ENCODE results near the gene FAM168A.

FAM168A gene

GRCh38 chr11:73389134-73389525, 208.8 kb downstream of the FAM168A start:
- TF ChIP-seq CTCF (conservative IDR thresholded peaks at IDR 0.05; ENCODE audit: low read depth, low read length), result no peak
- peak; percentile 53 for DNase-seq (ENCODE audit: low read depth)
- no peak overlapping the region for H3K4me3 ChIP-seq (ENCODE audit: low read depth, low read length)

DNA sequence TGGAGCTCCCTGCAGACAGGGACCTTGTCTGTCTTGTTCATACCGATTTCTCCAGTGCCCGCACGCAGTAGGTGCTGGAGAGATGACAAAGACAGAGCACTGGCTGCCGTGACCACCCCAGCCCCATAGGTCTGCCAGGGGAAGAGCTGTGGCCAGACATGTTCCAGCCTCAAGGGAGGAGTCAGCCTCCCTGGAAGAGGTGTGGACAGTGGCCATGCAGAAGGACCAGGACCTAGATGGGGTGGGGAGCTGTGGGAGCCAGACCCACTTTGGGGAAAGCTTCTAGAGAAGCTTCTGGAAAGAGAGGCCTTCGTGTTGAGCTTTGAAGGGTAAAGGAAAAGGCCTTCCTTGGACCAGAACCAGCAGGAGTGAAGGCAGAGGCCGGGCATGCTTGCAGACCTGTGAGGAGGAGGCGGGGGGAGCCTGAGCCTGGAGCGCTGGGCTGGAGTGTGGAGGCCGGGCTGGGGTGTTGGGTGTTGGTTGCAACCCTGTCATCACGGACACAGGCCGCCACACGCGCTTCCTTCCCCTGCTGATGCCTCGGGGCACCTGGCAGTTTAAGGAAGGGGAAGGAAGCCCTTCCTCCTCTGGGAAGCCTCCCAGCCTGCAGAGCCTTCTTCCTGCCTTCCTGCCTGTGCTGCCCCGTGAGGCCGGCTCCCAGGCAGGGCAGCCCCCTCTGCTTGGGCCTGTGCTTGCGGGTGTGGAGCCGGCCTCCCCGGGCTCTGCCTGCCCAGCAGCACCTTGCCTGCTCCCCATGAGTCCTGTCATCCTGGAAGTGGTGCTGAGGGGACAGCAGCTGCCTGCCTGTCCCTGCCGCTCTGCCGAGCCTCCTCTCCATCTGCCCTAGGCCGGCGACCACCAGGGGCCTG, 209.4 kb downstream of the FAM168A start:
- H3K4me3 ChIP-seq (ENCODE audit: low read depth, low read length), result no peak overlapping the region
- no peak for DNase-seq (ENCODE audit: low read depth)
- TF ChIP-seq CTCF (conservative IDR thresholded peaks at IDR 0.05; ENCODE audit: low read depth, low read length), result no peak

DNA sequence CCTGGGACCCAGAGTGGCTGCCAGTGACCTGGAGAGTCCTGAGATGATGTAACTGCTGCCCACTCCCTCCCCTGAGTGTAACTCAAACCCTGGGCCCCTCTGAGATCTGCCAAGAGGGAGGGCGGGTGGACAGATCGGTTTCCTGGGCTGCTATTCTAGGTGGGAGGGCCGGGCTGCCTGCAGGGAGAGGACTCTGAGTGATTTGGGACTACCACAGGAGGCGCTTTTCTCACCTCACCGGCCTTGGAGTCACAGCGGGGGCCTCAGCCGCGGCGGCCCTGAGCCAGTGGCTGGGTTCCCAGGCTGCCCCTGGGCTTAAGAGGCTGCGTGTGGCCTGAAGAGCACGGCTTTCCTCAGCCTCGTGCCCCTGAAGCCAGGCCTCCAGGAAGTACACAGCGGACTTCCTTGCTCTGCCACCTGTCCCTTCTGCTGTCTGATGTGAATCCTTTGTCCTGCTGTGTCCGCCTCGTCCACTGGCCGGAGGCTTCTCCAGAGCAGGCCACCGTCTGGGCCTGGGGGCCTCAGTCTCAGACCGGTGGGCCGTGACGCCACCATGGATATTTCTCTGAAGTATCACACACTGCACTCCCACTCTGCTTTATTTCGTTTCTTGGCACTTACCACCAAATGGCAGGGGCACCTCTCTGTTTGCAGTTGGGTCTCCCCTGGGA, 210.2 kb downstream of the FAM168A start:
- peak; percentile 22 for TF ChIP-seq CTCF (conservative IDR thresholded peaks at IDR 0.05; ENCODE audit: low read depth, low read length)
- no peak overlapping the region for H3K4me3 ChIP-seq (ENCODE audit: low read depth, low read length)
- DNase-seq (ENCODE audit: low read depth), result peak; percentile 39

GRCh38 chr11:73386546-73386945, 211.4 kb downstream of the FAM168A start:
- no peak for DNase-seq (ENCODE audit: low read depth)
- no peak overlapping the region for H3K4me3 ChIP-seq (ENCODE audit: low read depth, low read length)
- no peak for TF ChIP-seq CTCF (conservative IDR thresholded peaks at IDR 0.05; ENCODE audit: low read depth, low read length)

GRCh38 chr11:73386016-73386415, 211.9 kb downstream of the FAM168A start:
- TF ChIP-seq CTCF (conservative IDR thresholded peaks at IDR 0.05; ENCODE audit: low read depth, low read length), result no peak
- no peak overlapping the region for H3K4me3 ChIP-seq (ENCODE audit: low read depth, low read length)
- no peak for DNase-seq (ENCODE audit: low read depth)

GRCh38 chr11:73384872-73385689, 212.8 kb downstream of the FAM168A start:
- TF ChIP-seq CTCF (conservative IDR thresholded peaks at IDR 0.05; ENCODE audit: low read depth, low read length), result no peak
- no peak overlapping the region for H3K4me3 ChIP-seq (ENCODE audit: low read depth, low read length)
- DNase-seq (ENCODE audit: low read depth), result peak; percentile 31
